Measurements from ENCODE around the gene MAPK1. TPM values are rescaled to one million over a fixed set of nuclear protein-coding genes. Genes with fewer than 3 reads are reported as not detected.
"Not testable (repeated sequence)": the region's sequence is repeated elsewhere in the genome, so short reads cannot be mapped to it uniquely, and the experiment has no call there.

Gene MAPK1
- total and polyA plus RNA-seq, 9 of the 15 experiments (the other 6 are each of a cell fraction or from before 2014, with no cell fraction given): 46.3 to 575 (median 283) TPM

- TF ChIP-seq ZNF140 (CRISPR knock-in tag; IDR thresholded peaks at IDR 0.05) (no peak), MECOM (CRISPR knock-in tag; IDR thresholded peaks at IDR 0.05) (peak; percentile 50; the same call in 1 of the 2 replicates), NFXL1 (CRISPR knock-in tag; IDR thresholded peaks at IDR 0.05) (no peak), POLR3G (IDR thresholded peaks at IDR 0.05; ENCODE audit: extremely low read depth, insufficient read length, insufficient replicate concordance) (no peak), MLX (CRISPR knock-in tag; conservative IDR thresholded peaks at IDR 0.05) (peak in 1 of 2 experiments; percentile 76; a peak in 1 of 4 replicates), TOE1 (IDR thresholded peaks at IDR 0.05; ENCODE audit: borderline replicate concordance) (no peak), TOE1 (CRISPR knock-in tag; IDR thresholded peaks at IDR 0.05; ENCODE audit: borderline replicate concordance, low read depth) (0 out of 2 replicates have a peak, but pooled peaks have one; percentile 23)
Measured at GRCh38 chr22:21796231-21796630, 71.2 kb downstream of the MAPK1 start (continued).

- H3K4me1 ChIP-seq (replicated peaks in 1 of 2; ENCODE audit: control insufficient read depth in 2 of 2, insufficient read depth in 2 of 2, low read length in 2 of 2): peaks cover 0 to 11% of the 10 kb centered on the region in 2 experiments; a peak in 3 of 5 replicates
- peaks cover 80% of the 10 kb centered on the region for H3K36me3 ChIP-seq (ENCODE audit: control insufficient read depth, insufficient read depth, low read length)
- H3K9me3 ChIP-seq (replicated peaks; ENCODE audit: control insufficient read depth, insufficient read depth, low read depth, low read length); ATAC-seq; H3K79me2 ChIP-seq (ENCODE audit: control insufficient read depth, insufficient read depth, low read length); in situ Hi-C loops (cut with MboI); BruUV-seq (replicated peaks); H2AFZ ChIP-seq (ENCODE audit: low read depth, low read length); DNase-seq (ENCODE audit: extremely low read depth in 1 of 4, low spot score in 3 of 4); H3K27ac ChIP-seq (ENCODE audit: extremely low read depth, low read depth, low read length); FAIRE-seq; H3K9ac ChIP-seq (ENCODE audit: insufficient read depth in 1 of 2, low read depth in 2 of 2, low read length in 2 of 2); H3K4me2 ChIP-seq (ENCODE audit: insufficient read depth, low read length); H3K4me3 ChIP-seq; CTCF ChIA-PET (ENCODE audit: low intra/inter-chr PET ratio); H3K27me3 ChIP-seq (ENCODE audit: control insufficient read depth in 2 of 2, insufficient read depth in 2 of 2, low read length in 2 of 2): not testable (repeated sequence)
- POLR2A ChIA-PET: interaction anchor here (0.9 to 1.1 kb wide), 3 partner anchors 15 to 62 kb away, joined by 3 to 5 read pairs (median 3); no protein-coding TSS in a partner anchor
- H3K9me1 ChIP-seq (ENCODE audit: control insufficient read depth, insufficient read depth, low read length): peaks cover 12% of the 10 kb centered on the region
- whole genome bisulfite sequencing (ENCODE audit: insufficient coverage, low coverage, missing lambda C conversion rate): 95% methylated on average over 10 of the region's 10 CpGs
- peak; percentile 44 for TF ChIP-seq RBM22 (IDR thresholded peaks at IDR 0.05; ENCODE audit: low read depth, low read length, poor library complexity, severe bottlenecking)
- 0 out of 2 replicates have a peak, but pooled peaks have one; percentile 39 for TF ChIP-seq GABPB2 (CRISPR knock-in tag; conservative IDR thresholded peaks at IDR 0.05)
- peaks cover 16% of the 10 kb centered on the region for H4K20me1 ChIP-seq (replicated peaks; ENCODE audit: control insufficient read depth, insufficient read depth, low read length)
- intact Hi-C loops (cut with micrococcal nuclease): loop anchor here (5.0 kb wide), 1 partner anchor 81 kb away; no protein-coding TSS in a partner anchor
Measured at GRCh38 chr22:21793716-21794115, 73.7 kb downstream of the MAPK1 start.
